ENCODE data around the gene ZNF865. TPM values are rescaled to one million over a fixed set of nuclear protein-coding genes. Genes with fewer than 3 reads are reported as not detected.

ZNF865 gene
- total and polyA plus RNA-seq, 2 of the 8 experiments (the other 6 are each of a cell fraction or from before 2014, with no cell fraction given), result 3.5 to 13.6 TPM

- 94% methylated on average over 26 of the region's 30 CpGs; no CpG with 5 or more reads in 1 of the 2 experiments for WGBS, 2 experiments (ENCODE audit: extremely low coverage in 1 of 2, insufficient coverage in 1 of 2, insufficient read length in 1 of 2, insufficient replicate concordance in 2 of 2, low coverage in 1 of 2, low lambda C conversion rate in 2 of 2, missing lambda C conversion rate in 1 of 2)
- POLR2A ChIA-PET (ENCODE audit: partially characterized antibody), result interaction anchor here (0.6 to 3.7 kb wide), 11 partner anchors 10 to 1562 kb away, joined by 3 to 42 read pairs (median 9); partner anchors contain the start of genes NAT14, UBE2S, ZNF579 and ZNF784
- TF ChIP-seq YY1 (IDR thresholded peaks at IDR 0.05; ENCODE audit: low read depth, low read length), result no peak
- TF ChIP-seq ZNF274 (IDR thresholded peaks at IDR 0.05; ENCODE audit: borderline replicate concordance, extremely low read depth, low read length), result no peak
- TF ChIP-seq, protein P1, sequence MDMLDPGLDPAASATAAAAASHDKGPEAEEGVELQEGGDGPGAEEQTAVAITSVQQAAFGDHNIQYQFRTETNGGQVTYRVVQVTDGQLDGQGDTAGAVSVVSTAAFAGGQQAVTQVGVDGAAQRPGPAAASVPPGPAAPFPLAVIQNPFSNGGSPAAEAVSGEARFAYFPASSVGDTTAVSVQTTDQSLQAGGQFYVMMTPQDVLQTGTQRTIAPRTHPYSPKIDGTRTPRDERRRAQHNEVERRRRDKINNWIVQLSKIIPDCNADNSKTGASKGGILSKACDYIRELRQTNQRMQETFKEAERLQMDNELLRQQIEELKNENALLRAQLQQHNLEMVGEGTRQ (IDR thresholded peaks at IDR 0.05; ENCODE audit: low read length), result no peak
- no peak for TF ChIP-seq JUND (IDR thresholded peaks at IDR 0.05; ENCODE audit: low read length)
- no peak for TF ChIP-seq RBBP5 (IDR thresholded peaks at IDR 0.05; ENCODE audit: borderline replicate concordance, low read depth, low read length)
- TF ChIP-seq CTCF (IDR thresholded peaks at IDR 0.05; ENCODE audit: control extremely low read depth in 1 of 3, insufficient read depth in 1 of 3, low read depth in 1 of 3, low read length in 3 of 3), result no peak
- TF ChIP-seq TCF12 (IDR thresholded peaks at IDR 0.05; ENCODE audit: low read depth, low read length), result no peak
- no peak for TF ChIP-seq SIN3A (conservative IDR thresholded peaks at IDR 0.05 in 1 of 2, IDR thresholded peaks at IDR 0.05 in 1 of 2; ENCODE audit: low read depth in 1 of 2, low read length in 2 of 2)
- no peak for TF ChIP-seq CTBP2 (IDR thresholded peaks at IDR 0.05; ENCODE audit: borderline replicate concordance, insufficient read depth, insufficient read length, low read length)
Measured at GRCh38 chr19:55597501-55597921, 7.9 kb upstream of the ZNF865 start.

More at GRCh38 chr19:55597501-55597921, 7.9 kb upstream of the ZNF865 start:
- Histone ChIP-seq H3K56ac (replicated peaks; ENCODE audit: insufficient read length, low read depth, low read length) (no peak overlapping the region), H3K4me1 (replicated peaks in 1 of 4; ENCODE audit: control insufficient read depth in 3 of 4, insufficient read depth in 4 of 4, low read length in 3 of 4) (peaks cover 0 to 9% (median 5%) of the 10 kb centered on the region in 4 experiments; a peak in 4 of 7 replicates), H2BK15ac (ENCODE audit: low read length) (peak overlapping the region; percentile 46; the same call in 1 of the 2 replicates), H3K23ac (ENCODE audit: insufficient read length) (no peak overlapping the region), H3K27me3 (replicated peaks in 1 of 4; ENCODE audit: control insufficient read depth in 3 of 4, extremely low read depth in 1 of 4, insufficient read depth in 3 of 4, low read length in 3 of 4) (peaks cover 0 to 2% (median 0%) of the 10 kb centered on the region in 4 experiments; a peak in 1 of 7 replicates), H3K79me2 (ENCODE audit: control insufficient read depth in 1 of 2, insufficient read depth in 2 of 2, low read length in 2 of 2) (peaks cover 0 to 3% of the 10 kb centered on the region in 2 experiments; a peak in 2 of 4 replicates), H3K23me2 (ENCODE audit: low read depth, low read length) (peaks cover 10% of the 10 kb centered on the region; the same call in 1 of the 2 replicates), H2BK120ac (replicated peaks; ENCODE audit: low read depth, low read length) (no peak overlapping the region), H2BK5ac (ENCODE audit: low read depth, low read length) (no peak overlapping the region), H3K79me1 (ENCODE audit: low read depth, low read length) (peaks cover 3% of the 10 kb centered on the region), H2BK20ac (ENCODE audit: low read length) (no peak overlapping the region), H2BK12ac (ENCODE audit: low read depth, low read length) (no peak overlapping the region), H3K4ac (replicated peaks; ENCODE audit: insufficient read length, low read depth, low read length) (no peak overlapping the region), H2AFZ (ENCODE audit: low read length) (no peak overlapping the region), H3K4me2 (ENCODE audit: insufficient read depth in 1 of 2, low read depth in 2 of 2, low read length in 2 of 2) (peak overlapping the region in 1 of 2 experiments; percentile 72; a peak in 2 of 4 replicates), H3K18ac (ENCODE audit: extremely low read depth, low read length) (no peak overlapping the region), H4K8ac (ENCODE audit: extremely low read depth, insufficient read depth, low read length) (no peak overlapping the region), H2AK5ac (ENCODE audit: low read depth, low read length) (no peak overlapping the region), H3K14ac (ENCODE audit: insufficient read length) (no peak overlapping the region), H3K9me3 (ENCODE audit: insufficient read depth in 2 of 2, low read depth in 1 of 2, low read length in 1 of 2) (no peaks in the 10 kb centered on the region), H4K20me1 (replicated peaks in 1 of 2; ENCODE audit: control insufficient read depth in 1 of 2, insufficient read depth in 2 of 2, low read length in 2 of 2) (peaks cover 0 to 2% of the 10 kb centered on the region in 2 experiments), H3K4me3 (ENCODE audit: extremely low read depth in 1 of 4, insufficient read depth in 2 of 4, low read depth in 3 of 4, low read length in 4 of 4) (no peak overlapping the region), H4K91ac (replicated peaks; ENCODE audit: insufficient read length, low read length) (peak overlapping the region; percentile 57), H3K27ac (ENCODE audit: low read depth, low read length) (no peak overlapping the region), H3K9ac (replicated peaks in 1 of 4; ENCODE audit: extremely low read depth in 1 of 4, low read depth in 3 of 4, low read length in 3 of 4) (no peak overlapping the region), H3K36me3 (ENCODE audit: control insufficient read depth in 2 of 4, insufficient read depth in 4 of 4, low read length in 3 of 4) (peaks cover 0 to 10% (median 8%) of the 10 kb centered on the region in 4 experiments; a peak in 3 of 8 replicates), H4K5ac (ENCODE audit: insufficient read length, low read depth, low read length) (no peak overlapping the region)
- DNase-seq (ENCODE audit: low read depth in 1 of 2, low spot score in 2 of 2), result no peak
- CTCF ChIA-PET (ENCODE audit: partially characterized antibody), result interaction anchor here (2.6 to 2.7 kb wide), 2 partner anchors 9 to 35 kb away, joined by 10 to 12 read pairs; partner anchors contain the start of gene ZNF865
- FAIRE-seq, result no peak

All from H1 (cell line).